CD4-positive, alpha-beta memory T cell (primary cell): ENCODE results near the gene ZNF70. TPM values are rescaled to one million over a fixed set of nuclear protein-coding genes. Genes with fewer than 3 reads are reported as not detected.

Experiments used
- CTCF ChIA-PET: fragments of 350-600 bp; sonication (Branson Sonifier 250); formaldehyde crosslinking; loops from one replicate; lab custom pipeline; 2021; ENCODE audit warnings: inconsistent platforms; ENCODE audit not compliant: partially characterized antibody; lab: Charles Lee
- POLR2A ChIA-PET: fragments of 350-600 bp; sonication (Branson Sonifier 250); formaldehyde crosslinking; loops from one replicate; lab custom pipeline; 2021; ENCODE audit not compliant: partially characterized antibody; lab: Charles Lee
- DNase-seq, 5 donors: peaks; one replicate each; pipeline versions ENCODE4 v3.0.0 to v3.0.0-alpha.2; 2020 to 2022; ENCODE audit warnings: mixed read lengths in 1 of 5
- H3K27ac ChIP-seq: one replicate; pipeline ENCODE4 v1.7.0; 2013; ENCODE audit warnings: low read depth, low read length
- H3K27me3 ChIP-seq: 2 replicates; pipeline ENCODE4 v1.7.0; 2013; ENCODE audit warnings: mild to moderate bottlenecking, low read length, moderate library complexity; ENCODE audit not compliant: insufficient read depth
- H3K36me3 ChIP-seq: 2 replicates; pipeline ENCODE4 v1.7.0; 2013; ENCODE audit warnings: mild to moderate bottlenecking, low read length, moderate library complexity; ENCODE audit not compliant: insufficient read depth
- H3K4me1 ChIP-seq: 2 replicates; pipeline ENCODE4 v1.7.0; 2013; ENCODE audit warnings: mild to moderate bottlenecking, low read length, moderate library complexity; ENCODE audit not compliant: insufficient read depth
- H3K4me3 ChIP-seq, 2 donors: one replicate each; pipeline ENCODE4 v1.7.0; 2013; ENCODE audit warnings: low read length in 2 of 2, mild to moderate bottlenecking in 1 of 2
- H3K9me3 ChIP-seq, 2 donors: one replicate each; pipeline ENCODE4 v1.7.0; 2013; ENCODE audit warnings: low read length in 2 of 2, control low read depth in 1 of 2; ENCODE audit not compliant: control insufficient read depth in 1 of 2
- H3K27ac Mint-ChIP-seq, 7 donors: one replicate each; pipeline ENCODE4 v1.8.0; 2020 to 2021; ENCODE audit warnings: mixed read lengths in 7 of 7, mild to moderate bottlenecking in 6 of 7, inconsistent platforms in 3 of 7, moderate library complexity in 3 of 7
- H3K27me3 Mint-ChIP-seq, 2 donors: one replicate each; pipeline ENCODE4 v1.8.0; 2020 to 2021; ENCODE audit warnings: mixed read lengths in 2 of 2
- H3K36me3 Mint-ChIP-seq, 2 donors: one replicate each; pipeline ENCODE4 v1.8.0; 2020 to 2021; ENCODE audit warnings: mixed read lengths in 2 of 2, inconsistent platforms in 1 of 2, mild to moderate bottlenecking in 1 of 2
- H3K4me1 Mint-ChIP-seq, 4 donors: one replicate each; pipeline ENCODE4 v1.8.0; 2020 to 2021; ENCODE audit warnings: mixed read lengths in 4 of 4, mild to moderate bottlenecking in 1 of 4
- H3K4me3 Mint-ChIP-seq, 8 donors: one replicate each; pipeline ENCODE4 v1.8.0; 2020 to 2021; ENCODE audit warnings: mixed read lengths in 8 of 8, mild to moderate bottlenecking in 7 of 8, moderate library complexity in 6 of 8, inconsistent platforms in 3 of 8
- H3K9me3 Mint-ChIP-seq, 8 donors: one replicate each; pipeline ENCODE4 v1.8.0; 2020 to 2021; ENCODE audit warnings: mixed read lengths in 8 of 8, mild to moderate bottlenecking in 5 of 8, inconsistent platforms in 3 of 8, moderate library complexity in 1 of 8
- intact Hi-C: fragments of 100-400 bp; cut with micrococcal nuclease; formaldehyde crosslinking; loops from one replicate; pipeline ENCODE4 v1.15.1; 2023
- polyA plus RNA-seq, 2 donors: library from polyadenylated mRNA; unstranded; fragments of 300-500 nt; fragmentation: Illumina TruSeq; gene quantifications; one replicate each; pipeline ENCODE4 v1.2.3, GENCODE V29; 2021
- total RNA-seq, 2 experiments: library from RNA; stranded (reverse); gene quantifications; one replicate each; pipeline ENCODE4 v1.2.3, GENCODE V29; 2021

Gene ZNF70
- total and polyA plus RNA-seq, 4 experiments from 2014 or later, result 0.37 to 7.4 (median 6.4) TPM; not detected in 1

DNA sequence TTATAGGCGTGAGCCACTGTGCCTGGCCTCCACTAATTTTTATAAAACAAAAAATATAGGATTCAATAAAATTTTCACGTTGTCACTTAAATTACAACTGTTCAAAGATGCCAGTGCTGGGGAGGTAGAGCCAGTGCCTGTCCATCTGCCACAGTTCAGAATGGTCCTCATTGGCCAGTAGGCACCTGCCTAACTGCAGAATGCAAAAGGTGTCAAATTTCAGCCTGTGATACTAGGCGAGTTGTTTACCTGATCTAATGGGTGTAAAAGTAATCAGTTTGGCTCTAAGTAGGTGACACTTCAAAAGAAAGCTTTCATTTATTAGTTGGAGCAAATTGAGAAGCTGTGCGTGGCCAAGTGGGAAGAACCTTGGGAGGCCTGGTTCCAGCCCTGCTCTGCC lies 38.2 kb upstream of the ZNF70 start:
- H3K4me1 ChIP-seq, result peaks cover 34% of the 10 kb centered on the region
- no peak overlapping the region for H3K4me3 ChIP-seq
- no peak overlapping the region for H3K27ac ChIP-seq
- Mint-ChIP-seq H3K4me1 (peaks cover 21 to 53% (median 38%) of the 10 kb centered on the region in 4 donors), H3K27ac (peak overlapping the region in 1 of 7 donors; percentile 93), H3K9me3 (no peaks in the 10 kb centered on the region), H3K27me3 (no peaks in the 10 kb centered on the region), H3K4me3 (peak overlapping the region in 3 of 8 donors; percentile 28 to 57 (median 40)), H3K36me3 (peaks cover 14 to 30% of the 10 kb centered on the region in 2 donors)
- peaks cover 15% of the 10 kb centered on the region for H3K36me3 ChIP-seq
- no peaks in the 10 kb centered on the region for H3K27me3 ChIP-seq
- intact Hi-C loops, result loop anchor here (5.0 kb wide), 1 partner anchor 72 kb away; no protein-coding TSS in a partner anchor
- no peaks in the 10 kb centered on the region for H3K9me3 ChIP-seq
- CTCF ChIA-PET, result interaction anchor here (1.0 to 1.7 kb wide), 2 partner anchors 11 to 18 kb away, joined by 3 to 5 read pairs; no protein-coding TSS in a partner anchor
- DNase-seq, result no peak
- POLR2A ChIA-PET, result interaction anchor here (0.9 kb wide), 2 partner anchors 11 to 13 kb away, joined by 3 read pairs; no protein-coding TSS in a partner anchor

DNA sequence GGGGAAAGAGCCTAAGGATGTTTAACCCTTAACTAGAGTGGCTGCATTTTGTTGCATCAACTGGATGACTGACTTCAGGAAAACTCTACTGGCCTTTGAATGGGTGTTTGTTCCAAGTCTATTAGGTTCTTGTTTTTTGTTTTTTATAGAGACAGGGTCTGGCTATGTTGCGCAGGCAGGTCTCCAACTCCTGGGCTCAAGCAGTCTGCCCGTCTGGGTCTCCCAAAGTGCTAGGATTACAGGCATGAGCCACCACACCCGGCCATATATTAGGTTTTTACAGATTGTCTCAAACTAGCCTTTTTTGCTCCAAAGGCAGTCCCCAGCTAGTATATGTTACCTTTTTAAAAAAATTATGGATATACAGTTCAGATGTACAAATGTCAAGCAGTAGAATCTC lies 37.0 kb upstream of the ZNF70 start:
- Histone ChIP-seq H3K4me3 (peak overlapping the region; percentile 55), H3K4me1 (peaks cover 34% of the 10 kb centered on the region), H3K27ac (peak overlapping the region; percentile 98), H3K9me3 (no peaks in the 10 kb centered on the region), H3K36me3 (peaks cover 6% of the 10 kb centered on the region), H3K27me3 (no peaks in the 10 kb centered on the region)
- Mint-ChIP-seq H3K4me1 (peaks cover 20 to 53% (median 37%) of the 10 kb centered on the region in 4 donors), H3K4me3 (peak overlapping the region; percentile 89 to 96 (median 91)), H3K9me3 (no peaks in the 10 kb centered on the region), H3K36me3 (peaks cover 8 to 24% of the 10 kb centered on the region in 2 donors), H3K27me3 (no peaks in the 10 kb centered on the region), H3K27ac (peak overlapping the region; percentile 90 to 95 (median 93))
- CTCF ChIA-PET, result interaction anchor here (0.5 to 2.1 kb wide), 2 partner anchors 17 to 598 kb away, joined by 3 to 6 read pairs; no protein-coding TSS in a partner anchor
- POLR2A ChIA-PET, result interaction anchor here (1.1 to 2.4 kb wide), 4 partner anchors 17 to 369 kb away, joined by 3 to 15 read pairs (median 8); partner anchors contain the start of gene ZNF70
- no peak for DNase-seq
- intact Hi-C loops, result loop anchor here (1.0 to 5.0 kb wide), 5 partner anchors 16 to 126 kb away; partner anchors contain the start of genes DERL3, MMP11 and ZNF70

DNA sequence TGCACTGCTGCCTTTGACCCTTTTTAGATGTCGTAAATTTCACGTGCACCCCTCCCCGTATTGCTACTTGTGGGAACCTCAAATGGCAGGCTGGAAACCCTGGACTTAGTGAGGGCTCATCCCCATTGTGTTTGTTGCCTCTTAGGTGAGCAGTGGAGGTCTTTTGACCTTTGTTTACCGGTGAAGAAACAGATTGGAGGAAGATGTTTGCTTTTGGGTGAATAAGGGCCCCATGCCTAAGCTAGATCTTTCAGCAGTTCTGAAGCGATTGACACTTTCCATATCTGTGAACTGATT lies 36.6 kb upstream of the ZNF70 start:
- Histone ChIP-seq H3K36me3 (peaks cover 5% of the 10 kb centered on the region), H3K4me1 (peaks cover 34% of the 10 kb centered on the region), H3K9me3 (no peaks in the 10 kb centered on the region), H3K27me3 (no peaks in the 10 kb centered on the region), H3K4me3 (peak overlapping the region; percentile 55), H3K27ac (peak overlapping the region; percentile 98)
- H3K27ac Mint-ChIP-seq, result peak overlapping the region; percentile 90 to 95 (median 93)
- H3K4me1 Mint-ChIP-seq, result peaks cover 18 to 50% (median 36%) of the 10 kb centered on the region in 4 donors
- DNase-seq, result no peak
- H3K4me3 Mint-ChIP-seq, result peak overlapping the region; percentile 89 to 96 (median 91)
- intact Hi-C loops, result loop anchor here (1.0 to 5.0 kb wide), 5 partner anchors 15 to 127 kb away; partner anchors contain the start of genes DERL3, MMP11 and ZNF70
- CTCF ChIA-PET, result interaction anchor here (1.4 to 2.1 kb wide), 2 partner anchors 16 to 59 kb away, joined by 3 to 6 read pairs; no protein-coding TSS in a partner anchor
- no peaks in the 10 kb centered on the region for H3K9me3 Mint-ChIP-seq
- POLR2A ChIA-PET, result interaction anchor here (1.0 to 2.4 kb wide), 9 partner anchors 13 to 369 kb away, joined by 3 to 15 read pairs (median 4); partner anchors contain the start of genes CABIN1 and ZNF70
- peaks cover 5 to 21% of the 10 kb centered on the region in 2 donors for H3K36me3 Mint-ChIP-seq
- no peaks in the 10 kb centered on the region for H3K27me3 Mint-ChIP-seq

DNA sequence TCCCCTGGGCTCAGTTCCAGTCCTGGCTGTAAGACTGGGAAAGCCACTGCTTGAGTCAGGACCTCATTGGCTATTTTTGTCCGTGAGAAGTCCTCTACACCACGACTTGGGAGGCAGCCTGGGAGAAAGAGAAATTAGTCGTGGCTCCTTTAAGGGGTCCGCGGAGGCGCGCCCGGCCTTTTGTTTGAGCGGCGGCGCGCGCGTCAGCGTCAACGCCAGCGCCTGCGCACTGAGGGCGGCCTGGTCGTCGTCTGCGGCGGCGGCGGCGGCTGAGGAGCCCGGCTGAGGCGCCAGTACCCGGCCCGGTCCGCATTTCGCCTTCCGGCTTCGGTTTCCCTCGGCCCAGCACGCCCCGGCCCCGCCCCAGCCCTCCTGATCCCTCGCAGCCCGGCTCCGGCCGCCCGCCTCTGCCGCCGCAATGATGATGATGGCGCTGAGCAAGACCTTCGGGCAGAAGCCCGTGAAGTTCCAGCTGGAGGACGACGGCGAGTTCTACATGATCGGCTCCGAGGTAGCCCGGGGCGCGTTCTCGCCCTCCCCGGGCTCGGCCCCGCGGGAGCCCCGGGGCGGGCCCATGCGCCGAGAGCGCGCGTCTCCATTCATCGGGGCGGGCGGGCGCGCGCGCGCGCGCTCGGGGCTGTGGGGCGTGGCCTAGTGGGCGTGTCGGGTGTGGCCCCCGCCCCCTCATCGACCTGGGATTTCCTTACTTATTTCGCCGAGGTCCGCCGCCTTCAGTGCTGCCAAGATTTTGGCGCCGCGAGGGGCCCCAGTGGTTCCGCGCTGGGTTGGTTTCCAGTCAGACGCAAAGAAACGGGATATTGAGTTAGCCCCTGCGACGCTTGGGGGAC lies 36.1 kb upstream of the ZNF70 start, which contains the start of gene SMARCB1:
TSS of gene SMARCB1 (plus strand) at position 215 of the 848 bp plus-strand sequence. CDS start at position 419, 204 bp downstream.
- H3K9me3 ChIP-seq, result no peaks in the 10 kb centered on the region
- no peaks in the 10 kb centered on the region for H3K27me3 ChIP-seq
- H3K4me1 ChIP-seq, result peaks cover 34% of the 10 kb centered on the region
- H3K27ac ChIP-seq, result peak within 1 kb of the TSS; percentile 98
- intact Hi-C loops, result loop anchor here (1.0 to 5.0 kb wide), 5 partner anchors 15 to 127 kb away; partner anchors contain the start of genes DERL3, MMP11 and ZNF70
- Mint-ChIP-seq H3K4me1 (peaks cover 16 to 45% (median 32%) of the 10 kb centered on the region in 4 donors), H3K4me3 (peak within 1 kb of the TSS; percentile 89 to 96 (median 91)), H3K27me3 (no peaks in the 10 kb centered on the region), H3K27ac (peak within 1 kb of the TSS; percentile 93 to 97 (median 95)), H3K36me3 (peaks cover 0 to 15% of the 10 kb centered on the region in 2 donors), H3K9me3 (no peaks in the 10 kb centered on the region)
- CTCF ChIA-PET, result interaction anchor here (0.7 to 2.1 kb wide), 3 partner anchors 16 to 70 kb away, joined by 3 to 6 read pairs (median 5); partner anchors contain the start of gene SLC2A11
- POLR2A ChIA-PET, result interaction anchor here (0.9 to 2.4 kb wide), 13 partner anchors 13 to 768 kb away, joined by 3 to 15 read pairs (median 4); partner anchors contain the start of genes CABIN1, GUCD1, MIF and SLC2A11
- peak; percentile 86 to 89 (median 86) for DNase-seq
- no peaks in the 10 kb centered on the region for H3K36me3 ChIP-seq
- peak within 1 kb of the TSS; percentile 55 for H3K4me3 ChIP-seq

DNA sequence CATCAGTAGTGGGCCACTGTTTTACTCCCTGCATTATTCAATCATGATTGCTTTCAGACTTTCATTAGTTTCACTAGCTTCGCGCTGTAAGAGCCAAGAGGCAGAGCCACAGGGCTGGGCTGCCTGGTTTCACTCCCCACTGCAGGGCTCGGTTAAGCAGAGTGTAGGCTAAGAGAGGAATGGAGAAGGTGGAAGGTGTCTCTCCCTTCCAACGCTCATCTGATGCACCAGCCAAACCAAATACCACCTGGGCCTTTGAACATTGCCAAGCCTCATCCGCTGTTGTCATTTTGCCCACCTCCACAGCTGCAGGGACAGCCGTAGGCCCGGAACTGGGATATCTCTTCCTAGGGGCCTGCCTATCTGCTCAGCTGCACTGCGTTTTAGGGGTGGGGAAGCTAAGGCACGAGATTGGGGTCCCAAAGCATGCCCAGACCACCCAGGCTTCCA lies 35.4 kb upstream of the ZNF70 start:
- H3K4me1 ChIP-seq, result peaks cover 34% of the 10 kb centered on the region
- no peaks in the 10 kb centered on the region for H3K36me3 ChIP-seq
- peaks cover 16 to 40% (median 30%) of the 10 kb centered on the region in 4 donors for H3K4me1 Mint-ChIP-seq
- no peaks in the 10 kb centered on the region for H3K9me3 Mint-ChIP-seq
- DNase-seq, result no peak
- H3K27me3 Mint-ChIP-seq, result no peaks in the 10 kb centered on the region
- CTCF ChIA-PET, result interaction anchor here (0.7 to 2.1 kb wide), 4 partner anchors 15 to 108 kb away, joined by 3 to 6 read pairs (median 4); partner anchors contain the start of genes MIF and SLC2A11
- H3K36me3 Mint-ChIP-seq, result peaks cover 0 to 9% of the 10 kb centered on the region in 2 donors
- H3K27ac Mint-ChIP-seq, result peak overlapping the region; percentile 92 to 97 (median 93)
- intact Hi-C loops, result loop anchor here (5.0 kb wide), 1 partner anchor 69 kb away; no protein-coding TSS in a partner anchor
- no peaks in the 10 kb centered on the region for H3K9me3 ChIP-seq
- H3K4me3 ChIP-seq, result peak overlapping the region in 1 of 2 donors; percentile 55
- H3K4me3 Mint-ChIP-seq, result peak overlapping the region; percentile 82 to 96 (median 88)
- POLR2A ChIA-PET, result interaction anchor here (0.9 to 2.4 kb wide), 10 partner anchors 12 to 769 kb away, joined by 3 to 15 read pairs (median 4); partner anchors contain the start of genes GUCD1, MIF, SLC2A11 and ZNF70
- peak overlapping the region; percentile 98 for H3K27ac ChIP-seq
- H3K27me3 ChIP-seq, result no peaks in the 10 kb centered on the region

DNA sequence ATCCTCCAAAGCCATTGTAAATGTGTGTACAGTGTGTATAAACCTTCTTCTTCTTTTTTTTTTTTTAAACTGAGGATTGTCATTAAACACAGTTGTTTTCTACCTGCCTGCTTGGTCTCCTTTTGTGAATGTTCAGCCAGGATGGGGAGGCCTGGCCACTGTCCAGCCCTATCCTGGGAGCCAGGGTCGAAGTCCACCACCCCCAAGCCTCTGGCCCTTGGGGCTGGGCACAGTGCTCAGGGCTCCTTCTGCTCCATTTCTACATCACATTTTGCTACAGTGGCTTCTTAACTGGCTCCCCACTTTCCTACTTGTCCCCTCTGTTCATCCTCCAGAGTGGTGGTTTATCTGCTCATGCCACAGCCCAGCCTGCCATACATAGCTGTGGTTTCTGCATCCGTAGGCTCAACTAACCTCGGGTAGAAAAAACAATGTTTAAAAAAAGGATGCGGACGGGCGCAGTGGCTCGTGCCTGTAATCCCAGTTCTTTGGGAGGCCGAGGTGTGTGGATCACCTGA lies 33.4 kb upstream of the ZNF70 start:
- no peaks in the 10 kb centered on the region for H3K36me3 ChIP-seq
- H3K4me1 ChIP-seq, result peaks cover 25% of the 10 kb centered on the region
- H3K27me3 Mint-ChIP-seq, result no peaks in the 10 kb centered on the region
- POLR2A ChIA-PET, result no interaction called here
- no peaks in the 10 kb centered on the region for H3K9me3 ChIP-seq
- H3K4me3 Mint-ChIP-seq, result peak overlapping the region in 3 of 8 donors; percentile 24 to 49 (median 48)
- DNase-seq, result peak in 1 of 5 donors; percentile 14
- peaks cover 9 to 35% (median 23%) of the 10 kb centered on the region in 4 donors for H3K4me1 Mint-ChIP-seq
- CTCF ChIA-PET, result no interaction called here
- no peaks in the 10 kb centered on the region for H3K27me3 ChIP-seq
- peaks cover 0 to 5% of the 10 kb centered on the region in 2 donors for H3K36me3 Mint-ChIP-seq
- no peak overlapping the region for H3K27ac ChIP-seq
- H3K4me3 ChIP-seq, result no peak overlapping the region
- H3K27ac Mint-ChIP-seq, result peak overlapping the region in 4 of 7 donors; percentile 23 to 79 (median 54)
- H3K9me3 Mint-ChIP-seq, result no peaks in the 10 kb centered on the region
- intact Hi-C loops, result no loop called here
